Esophagus squamous epithelium (tissue), 4 donors: Measurements from ENCODE around the gene CAGE1.

Source experiments
- CTCF ChIP-seq, 6 experiments: fragments of 450-650 bp in 4 of 6; fragments of 200-600 bp in 2 of 6; sonication (generic) in 2 of 6; IDR thresholded peaks; one replicate each; pipeline ENCODE4 v1.5.1; 2016 to 2019; ENCODE audit warnings: antibody characterized with exemption in 6 of 6, mild to moderate bottlenecking in 4 of 6, moderate library complexity in 4 of 6
- POLR2A ChIP-seq, 4 donors: fragments of 450-650 bp; IDR thresholded peaks; one replicate each; pipeline ENCODE4 v1.6.1; 2017; ENCODE audit warnings: antibody characterized with exemption in 4 of 4, mild to moderate bottlenecking in 4 of 4, moderate library complexity in 3 of 4

- TF ChIP-seq CTCF (IDR thresholded peaks at IDR 0.05) (no peak), POLR2A (IDR thresholded peaks at IDR 0.05) (no peak)
Measured at GRCh38 chr6:7402716-7403115, 13.2 kb upstream of the CAGE1 start.
